DMS 273 treated with DMSO at 0.1 percent for 48 hours (cell line): ENCODE results near the gene HDC.

ENCODE experiments used
- DNase-seq: peaks from one replicate; lab custom pipeline; 2025; lab: John Stamatoyannopoulos, UW

Gene HDC

DNA sequence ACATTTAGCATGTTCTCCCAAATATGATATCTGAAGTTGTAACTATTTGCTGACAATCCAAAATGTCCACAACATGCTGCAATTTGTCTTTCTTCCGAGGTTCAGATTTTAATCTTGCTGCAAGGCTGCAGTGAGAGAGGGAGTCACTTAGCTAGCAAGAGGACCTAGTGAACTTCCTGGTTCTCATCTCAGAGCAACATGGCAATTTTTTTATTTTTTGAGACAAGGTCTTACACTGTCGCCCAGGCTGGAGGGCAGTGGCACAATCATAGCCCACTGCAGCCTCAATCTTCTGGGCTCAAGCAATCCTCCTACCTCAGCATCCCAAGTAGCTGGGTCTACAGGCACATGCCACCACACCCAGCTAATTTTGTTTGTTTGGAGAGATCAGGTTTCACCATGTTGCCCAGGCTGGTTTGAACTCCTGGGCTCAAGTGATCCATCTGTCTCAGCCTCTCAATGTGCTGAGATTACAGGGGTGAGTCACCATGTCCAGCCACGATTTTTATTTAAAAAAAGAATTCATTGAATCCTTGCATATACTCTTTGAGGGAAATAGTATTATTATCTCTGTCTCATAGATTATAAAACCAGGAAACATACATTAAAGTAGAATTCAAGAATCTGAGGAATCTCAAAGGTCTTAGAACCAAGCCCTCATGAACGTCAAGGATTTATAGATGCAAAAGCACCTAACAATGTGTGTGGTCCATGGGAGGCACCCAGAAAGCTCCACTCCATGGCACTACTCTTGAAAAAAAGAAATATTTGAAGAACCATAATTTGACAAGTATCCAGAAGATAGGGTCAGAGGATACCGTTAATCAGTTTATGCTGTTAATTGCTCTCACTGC lies 9.1 kb downstream of the HDC start:
- peak; percentile 13 for DNase-seq

DNA sequence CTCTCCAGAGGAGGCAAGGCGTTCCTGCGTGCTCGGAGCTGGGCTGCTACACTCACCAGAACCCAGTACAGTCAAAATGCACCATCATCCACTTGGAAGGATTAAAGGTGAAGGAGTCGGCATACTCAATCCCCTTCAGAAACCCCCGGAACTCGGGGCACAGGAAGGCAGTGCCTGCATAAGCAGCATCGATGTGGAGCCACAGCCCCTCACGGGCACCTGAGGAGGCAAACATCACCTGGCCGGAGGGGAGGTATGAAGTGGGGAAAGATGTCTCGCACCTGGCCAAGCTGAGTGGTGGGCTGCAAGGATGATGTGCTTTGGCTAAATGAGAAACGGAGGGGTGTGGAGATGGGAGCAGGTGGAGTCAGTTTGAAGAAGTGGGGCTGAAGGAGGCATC lies 13.0 kb downstream of the HDC start:
- DNase-seq, result no peak

- no peak for DNase-seq
These were observed 13.8 kb downstream of the HDC start for GRCh38 chr15:50251638-50252182.

DNA sequence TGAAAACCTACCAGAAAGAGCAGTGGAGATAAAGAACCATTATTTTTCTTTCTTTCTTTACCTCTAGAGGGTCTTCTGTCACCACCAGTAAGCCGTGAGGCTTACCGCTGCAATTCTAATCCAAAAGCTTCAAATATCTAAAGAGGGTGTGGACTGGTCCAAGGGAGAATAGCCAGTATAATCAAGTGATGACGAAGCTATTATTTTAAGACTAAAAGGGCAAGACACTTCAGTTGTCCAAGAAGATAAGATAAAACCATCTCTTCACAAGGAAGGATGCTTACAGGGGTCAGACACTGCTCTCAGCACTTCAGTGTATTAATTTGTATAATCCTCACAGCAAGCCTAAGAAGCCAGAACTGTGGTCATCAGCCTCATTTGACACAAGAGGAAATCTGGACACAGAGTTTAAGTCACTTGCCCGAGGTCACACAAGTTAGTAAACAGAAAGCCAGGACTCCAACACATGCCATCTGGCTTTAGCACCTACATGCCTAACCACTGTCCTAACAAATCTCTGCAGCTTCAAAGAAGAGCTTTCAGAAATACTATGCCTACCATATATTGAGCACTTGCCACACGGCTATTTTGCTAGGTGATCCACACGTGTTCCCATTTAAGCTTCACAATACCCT lies 14.6 kb downstream of the HDC start:
- DNase-seq, result no peak

DNA sequence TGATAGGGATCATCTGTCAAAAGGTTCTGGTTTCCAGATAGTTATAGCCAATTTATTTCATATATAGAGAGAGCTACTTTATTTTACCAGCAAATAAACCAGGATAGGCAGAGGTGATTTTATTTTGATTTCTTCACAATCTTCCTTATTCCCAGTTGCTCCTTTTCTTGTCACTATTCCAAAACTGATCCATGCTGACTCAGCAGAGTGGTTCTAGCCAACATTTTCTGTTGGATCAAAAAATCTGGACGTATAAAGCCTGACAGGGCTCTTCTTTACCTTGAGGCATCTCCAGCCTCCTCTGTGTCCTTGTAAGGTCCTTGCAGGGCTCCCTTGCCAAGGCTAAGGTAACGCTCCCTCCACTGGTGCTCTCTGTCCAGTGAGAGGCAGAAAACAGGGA lies 15.8 kb downstream of the HDC start:
- DNase-seq, result no peak

- DNase-seq, result no peak
These were observed 16.4 kb downstream of the HDC start for GRCh38 chr15:50248994-50249582.

DNA sequence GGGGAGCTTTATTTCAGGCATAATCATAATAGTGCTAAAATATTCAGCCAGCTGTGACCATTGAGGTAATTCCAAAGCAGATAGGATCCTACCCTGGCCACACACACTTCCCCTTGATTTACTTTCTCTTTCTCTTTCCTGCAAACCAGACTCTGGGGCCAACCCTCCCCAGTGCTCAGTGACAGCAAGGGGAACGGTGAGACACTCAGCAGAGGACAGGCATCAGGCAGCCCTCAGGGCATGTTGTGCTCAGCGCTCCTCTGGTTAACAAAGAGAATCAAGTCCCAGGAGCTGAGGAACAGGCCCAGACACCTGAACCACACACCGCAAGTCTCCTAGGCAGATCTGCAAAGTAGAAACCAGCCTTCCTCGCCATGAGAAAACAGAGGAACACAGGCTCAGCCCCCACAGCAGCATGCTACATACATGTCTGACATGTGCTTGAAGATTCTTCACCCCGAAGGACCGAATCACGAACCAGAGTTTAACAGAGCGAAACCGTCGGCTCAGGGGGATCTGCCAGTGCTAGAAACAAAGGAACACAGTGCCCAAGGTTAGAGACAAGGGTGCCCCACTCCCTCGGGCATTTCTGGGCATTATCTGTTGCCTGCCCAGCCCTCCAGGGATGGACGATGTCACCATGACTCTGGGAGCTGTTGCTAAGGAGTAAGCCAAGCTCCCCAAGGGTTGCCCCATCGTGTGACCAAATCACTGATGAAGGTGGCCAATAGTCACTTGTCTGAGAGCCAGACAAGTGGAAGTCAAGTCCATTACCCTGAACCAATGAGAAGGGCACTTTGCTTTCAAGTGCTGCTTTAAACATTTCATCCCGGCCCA lies 17.5 kb downstream of the HDC start:
- no peak for DNase-seq

DNA sequence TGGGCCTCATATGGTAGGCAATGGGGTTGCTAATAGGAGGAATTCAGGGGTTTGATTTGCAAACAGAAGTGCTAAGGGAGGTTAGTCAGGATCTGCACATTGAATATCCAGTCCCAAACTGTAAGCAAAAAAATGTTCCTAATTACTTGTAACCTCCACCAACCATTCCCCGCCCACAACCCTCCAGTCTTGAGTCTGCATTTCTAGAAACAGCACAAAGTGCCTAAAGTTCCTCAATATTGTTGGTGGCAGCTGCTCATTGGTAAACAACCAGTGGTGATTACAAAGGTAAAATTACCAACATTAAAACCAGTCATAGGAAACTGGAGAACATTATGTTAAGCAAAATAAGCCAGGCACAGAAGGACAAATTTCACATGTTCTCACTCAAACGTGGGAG lies 18.9 kb downstream of the HDC start:
- DNase-seq, result no peak

GRCh38 chr15:50244959-50245624 lies 20.4 kb downstream of the HDC start:
- DNase-seq, result no peak

- no peak for DNase-seq
These were observed 21.4 kb downstream of the HDC start for GRCh38 chr15:50244153-50244552.

DNA sequence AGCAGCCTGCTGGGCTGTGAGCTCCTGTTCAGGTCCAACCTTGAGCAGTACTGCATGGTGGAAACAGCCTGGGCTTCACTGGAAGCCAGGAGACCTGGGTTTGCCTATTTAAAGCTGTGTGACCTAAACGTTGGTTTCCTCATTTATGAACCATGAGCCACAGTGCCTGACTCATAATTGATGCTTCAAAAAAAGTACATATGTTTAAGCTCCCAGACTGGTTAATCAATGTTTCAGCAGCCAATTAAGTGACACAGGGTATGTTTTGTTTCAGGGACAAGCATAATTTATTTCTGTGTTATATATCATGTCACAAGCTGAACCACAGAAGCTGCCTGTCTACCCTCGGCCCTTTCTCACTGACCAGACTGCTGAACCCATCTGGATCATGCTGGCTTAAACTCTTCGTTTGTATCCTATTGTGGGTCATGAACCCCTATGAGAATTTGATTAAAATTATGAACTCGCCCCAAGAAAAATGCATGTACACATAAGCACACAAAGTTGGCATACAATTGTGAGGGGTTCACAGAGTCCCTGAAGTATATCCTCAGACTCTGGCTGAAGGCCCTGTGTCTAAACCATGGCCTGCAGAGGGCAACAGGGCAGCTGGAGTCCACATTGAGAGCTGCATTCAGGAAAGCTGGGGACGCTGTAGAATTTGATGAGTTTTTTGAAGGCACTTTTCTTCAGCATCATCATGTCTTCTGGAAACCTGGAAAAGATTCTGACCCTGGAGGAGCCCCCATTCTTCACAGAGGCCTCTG lies 23.7 kb downstream of the HDC start:
- no peak for DNase-seq

- DNase-seq, result no peak
These were observed 27.3 kb downstream of the HDC start for GRCh38 chr15:50238255-50238654.

- no peak for DNase-seq
These were observed 29.1 kb downstream of the HDC start for GRCh38 chr15:50236433-50236832.

- no peak for DNase-seq
These were observed 29.7 kb downstream of the HDC start for GRCh38 chr15:50235794-50236193.

- DNase-seq, result no peak
These were observed 30.8 kb downstream of the HDC start for GRCh38 chr15:50234764-50235163.

DNA sequence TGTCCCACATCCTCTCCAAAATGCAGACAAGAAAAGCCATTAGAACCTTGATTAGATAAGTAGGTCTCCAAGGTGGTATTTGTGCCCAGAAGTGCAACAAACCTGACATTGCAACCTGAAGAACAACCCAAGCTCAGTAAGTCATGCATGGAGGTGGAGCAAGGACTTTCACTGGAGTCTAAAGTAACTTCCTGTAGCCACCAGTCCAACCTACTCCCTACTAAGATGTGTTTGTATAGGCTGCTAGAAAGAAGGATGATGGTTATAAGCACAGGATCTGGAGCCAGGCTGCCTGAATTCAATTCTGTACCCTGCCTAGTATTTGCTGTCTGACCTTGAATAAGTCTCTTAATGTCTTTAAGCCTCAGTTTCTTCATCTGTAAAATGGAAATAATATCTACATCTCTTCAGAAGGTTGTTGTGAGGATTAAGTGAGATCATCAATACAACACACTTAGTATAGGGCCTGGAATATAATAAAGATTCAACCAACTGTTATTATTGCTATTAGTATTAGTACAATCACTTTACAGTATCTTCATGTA lies 32.3 kb downstream of the HDC start:
- no peak for DNase-seq

DNA sequence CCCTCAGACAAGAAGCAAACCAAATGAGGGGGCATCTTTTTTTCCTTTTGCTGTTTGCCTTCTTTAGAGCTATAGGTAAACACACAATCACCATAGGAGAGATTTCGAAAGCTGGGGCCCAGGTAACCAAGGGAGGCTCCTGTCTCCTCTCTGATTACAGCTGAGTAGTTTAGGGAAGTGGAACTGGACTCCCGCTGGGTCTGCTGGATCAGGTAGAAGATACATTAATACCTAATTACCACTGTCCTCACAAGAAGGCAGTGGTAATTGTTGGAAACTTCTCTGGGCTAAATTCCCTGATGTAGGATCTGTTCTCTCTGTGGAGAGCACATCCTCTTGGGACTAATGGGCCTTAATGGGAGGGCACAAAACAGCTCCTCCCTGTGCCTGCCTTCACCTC lies 32.7 kb downstream of the HDC start:
- DNase-seq, result no peak

DNA sequence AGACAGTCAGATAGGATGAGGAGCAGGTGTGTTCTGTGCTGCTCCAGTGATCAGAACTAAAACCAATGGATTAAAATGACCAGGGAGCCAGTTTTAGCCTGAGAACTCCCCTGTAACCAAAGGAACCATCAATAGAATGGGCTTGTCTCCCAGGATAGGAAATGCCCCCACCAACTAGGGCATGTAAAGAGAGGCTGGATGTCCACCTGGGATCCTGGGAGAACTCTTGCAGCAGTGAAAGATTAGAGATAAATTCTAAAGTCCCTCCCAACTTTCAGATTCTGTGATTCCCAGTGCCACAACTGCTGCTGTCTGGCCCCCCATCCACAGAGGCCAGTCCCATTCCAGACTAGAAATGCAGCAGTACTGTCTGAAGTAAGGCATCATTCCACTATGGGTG lies 33.8 kb downstream of the HDC start:
- no peak for DNase-seq

DNA sequence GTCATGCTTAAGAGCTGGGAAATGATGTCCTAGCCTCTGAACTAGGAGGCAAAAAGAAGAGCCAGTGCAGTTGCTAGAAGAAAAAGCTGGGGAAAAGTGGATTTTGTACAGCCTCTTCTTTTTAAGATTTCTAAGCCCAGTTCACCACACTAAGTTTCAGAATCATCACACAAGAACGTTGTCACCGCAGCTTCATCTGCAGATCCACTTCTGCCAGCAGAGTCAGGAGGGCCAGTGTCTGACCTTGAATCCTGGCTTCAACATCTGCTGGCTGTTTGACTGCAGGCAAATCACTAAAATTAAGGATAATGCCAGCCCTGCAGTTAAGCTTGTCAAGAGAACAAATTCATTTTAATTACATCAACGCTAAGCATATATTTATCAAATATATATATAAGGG lies 36.2 kb downstream of the HDC start:
- no peak for DNase-seq

GRCh38 chr15:50228866-50229265 lies 36.7 kb downstream of the HDC start:
- no peak for DNase-seq

GRCh38 chr15:50227076-50227475 lies 38.5 kb downstream of the HDC start:
- no peak for DNase-seq
